Measurements from ENCODE around the gene C10orf143. TPM values are rescaled to one million over a fixed set of nuclear protein-coding genes. Genes with fewer than 3 reads are reported as not detected.

Gene C10orf143
- total and polyA plus RNA-seq, 2 of the 8 experiments (the other 6 are each of a cell fraction or from before 2014, with no cell fraction given): 1.6 to 2.0 TPM

DNA sequence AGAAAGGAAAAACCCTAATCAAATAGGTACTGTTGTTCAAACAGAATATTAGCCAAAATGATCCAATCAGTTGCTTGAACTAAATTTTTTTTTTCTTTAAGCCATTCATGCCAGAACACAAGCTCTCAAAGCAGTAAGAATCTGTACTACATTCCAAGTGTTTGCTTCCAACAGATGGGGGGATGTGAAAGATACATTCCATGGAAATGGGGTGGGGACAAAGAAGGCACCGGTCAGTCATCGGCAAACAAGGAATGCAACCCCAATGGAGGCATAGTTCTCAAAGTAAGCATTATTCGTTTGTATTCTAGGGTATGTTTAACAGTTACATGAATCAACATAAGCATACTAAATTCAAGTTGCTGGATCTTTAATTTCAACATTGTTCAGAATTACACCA is 32.5 kb downstream of the C10orf143 start:
- Histone ChIP-seq H3K23ac (ENCODE audit: insufficient read length) (no peak overlapping the region), H3K4me1 (replicated peaks in 1 of 4; ENCODE audit: control insufficient read depth in 3 of 4, insufficient read depth in 4 of 4, low read length in 3 of 4) (no peaks in the 10 kb centered on the region), H3K18ac (ENCODE audit: extremely low read depth, low read length) (no peak overlapping the region), H3K14ac (ENCODE audit: insufficient read length) (no peak overlapping the region), H3K9ac (replicated peaks in 1 of 4; ENCODE audit: extremely low read depth in 1 of 4, low read depth in 3 of 4, low read length in 3 of 4) (no peak overlapping the region), H2AFZ (ENCODE audit: low read length) (no peak overlapping the region), H3K79me1 (ENCODE audit: low read depth, low read length) (no peaks in the 10 kb centered on the region), H4K5ac (ENCODE audit: insufficient read length, low read depth, low read length) (no peak overlapping the region), H2BK20ac (ENCODE audit: low read length) (no peak overlapping the region), H3K79me2 (ENCODE audit: control insufficient read depth in 1 of 2, insufficient read depth in 2 of 2, low read length in 2 of 2) (no peaks in the 10 kb centered on the region), H3K9me3 (ENCODE audit: insufficient read depth in 2 of 2, low read depth in 1 of 2, low read length in 1 of 2) (no peaks in the 10 kb centered on the region), H3K56ac (replicated peaks; ENCODE audit: insufficient read length, low read depth, low read length) (no peak overlapping the region), H3K27me3 (replicated peaks in 1 of 4; ENCODE audit: control insufficient read depth in 3 of 4, extremely low read depth in 1 of 4, insufficient read depth in 3 of 4, low read length in 3 of 4) (no peaks in the 10 kb centered on the region), H2BK5ac (ENCODE audit: low read depth, low read length) (no peak overlapping the region), H3K4me2 (ENCODE audit: insufficient read depth in 1 of 2, low read depth in 2 of 2, low read length in 2 of 2) (no peak overlapping the region), H3K36me3 (ENCODE audit: control insufficient read depth in 2 of 4, insufficient read depth in 4 of 4, low read length in 3 of 4) (no peaks in the 10 kb centered on the region), H3K23me2 (ENCODE audit: low read depth, low read length) (no peaks in the 10 kb centered on the region), H3K4ac (replicated peaks; ENCODE audit: insufficient read length, low read depth, low read length) (no peak overlapping the region), H2BK15ac (ENCODE audit: low read length) (no peak overlapping the region), H2BK12ac (ENCODE audit: low read depth, low read length) (no peak overlapping the region), H3K27ac (ENCODE audit: low read depth, low read length) (no peak overlapping the region), H4K91ac (replicated peaks; ENCODE audit: insufficient read length, low read length) (no peak overlapping the region), H3K4me3 (ENCODE audit: extremely low read depth in 1 of 4, insufficient read depth in 2 of 4, low read depth in 3 of 4, low read length in 4 of 4) (no peak overlapping the region), H2AK5ac (ENCODE audit: low read depth, low read length) (no peak overlapping the region), H4K8ac (ENCODE audit: extremely low read depth, insufficient read depth, low read length) (no peak overlapping the region), H4K20me1 (replicated peaks in 1 of 2; ENCODE audit: control insufficient read depth in 1 of 2, insufficient read depth in 2 of 2, low read length in 2 of 2) (no peaks in the 10 kb centered on the region), H2BK120ac (replicated peaks; ENCODE audit: low read depth, low read length) (no peak overlapping the region)
- FAIRE-seq: peak; percentile 19
- 75% methylated on average over 3 of the region's 3 CpGs; no CpG with 5 or more reads in 1 of the 2 experiments for WGBS, 2 experiments (ENCODE audit: extremely low coverage in 1 of 2, insufficient coverage in 1 of 2, insufficient read length in 1 of 2, insufficient replicate concordance in 2 of 2, low coverage in 1 of 2, low lambda C conversion rate in 2 of 2, missing lambda C conversion rate in 1 of 2)
- DNase-seq (ENCODE audit: low read depth in 1 of 2, low spot score in 2 of 2): no peak
- POLR2A ChIA-PET (ENCODE audit: partially characterized antibody): interaction anchor here (1.3 kb wide), 1 partner anchor 33 kb away, joined by 3 read pairs; the partner anchor contains the start of gene C10orf143
- CTCF ChIA-PET (ENCODE audit: partially characterized antibody): no interaction called here
- TF ChIP-seq KDM4A (IDR thresholded peaks at IDR 0.05; ENCODE audit: low read depth, low read length, severe bottlenecking) (no peak), TEAD4 (IDR thresholded peaks at IDR 0.05; ENCODE audit: low read depth, low read length) (peak; percentile 57), NRF1 (IDR thresholded peaks at IDR 0.05; ENCODE audit: low read depth, low read length) (no peak), RAD21 (IDR thresholded peaks at IDR 0.05 in 1 of 2, conservative IDR thresholded peaks at IDR 0.05 in 1 of 2; ENCODE audit: low read depth in 2 of 2, low read length in 2 of 2) (no peak), SIX5 (IDR thresholded peaks at IDR 0.05; ENCODE audit: low read depth, low read length) (no peak), POLR2A (IDR thresholded peaks at IDR 0.05; ENCODE audit: control extremely low read depth in 1 of 2, low read depth in 2 of 2, low read length in 2 of 2) (no peak), POU5F1 (IDR thresholded peaks at IDR 0.05; ENCODE audit: low read depth, low read length) (no peak)

Data from H1 (cell line).